DOHH2 (cell line): ENCODE measurements around the gene HLF.

Experiments used
- H3F3A ChIP-seq: fragments of 200-600 bp; sonication (generic), shearing (Covaris generic); 2 replicates; pipeline ENCODE4 v1.6.0; 2016; ENCODE audit warnings: antibody characterized with exemption, mild to moderate bottlenecking; ENCODE audit not compliant: control insufficient read depth, insufficient read depth
- H3K27ac ChIP-seq: fragments of 200-600 bp; sonication (generic); 2 replicates; pipeline ENCODE4 v1.5.1; 2014; ENCODE audit warnings: low read depth, mild to moderate bottlenecking, low read length, moderate library complexity
- H3K27me3 ChIP-seq: fragments of 200-600 bp; sonication (generic); 2 replicates; pipeline ENCODE4 v1.6.1; 2014; ENCODE audit warnings: mild to moderate bottlenecking, low read length, mixed read lengths; ENCODE audit not compliant: control insufficient read depth
- H3K36me3 ChIP-seq: fragments of 200-600 bp; sonication (generic); 2 replicates; pipeline ENCODE4 v1.6.1; 2014; ENCODE audit warnings: mild to moderate bottlenecking, low read length, moderate library complexity, mixed read lengths; ENCODE audit not compliant: control insufficient read depth
- H3K4me1 ChIP-seq: fragments of 200-600 bp; sonication (generic); 2 replicates; pipeline ENCODE4 v1.6.1; 2014; ENCODE audit warnings: mild to moderate bottlenecking, low read length, mixed read lengths; ENCODE audit not compliant: control insufficient read depth
- H3K4me2 ChIP-seq: fragments of 200-600 bp; sonication (generic); 2 replicates; pipeline ENCODE4 v1.6.0; 2014; ENCODE audit warnings: mild to moderate bottlenecking, low read length, moderate library complexity
- H3K4me3 ChIP-seq: fragments of 200-600 bp; sonication (generic); 2 replicates; pipeline ENCODE4 v1.5.1; 2014; ENCODE audit warnings: mild to moderate bottlenecking, low read length, mixed read lengths
- H3K79me2 ChIP-seq: fragments of 200-600 bp; sonication (generic); 2 replicates; pipeline ENCODE4 v1.6.1; 2014; ENCODE audit warnings: mild to moderate bottlenecking, low read length, mixed read lengths; ENCODE audit not compliant: control insufficient read depth
- H3K9me2 ChIP-seq: fragments of 200-600 bp; sonication (generic); replicated peaks from 2 replicates; pipeline ENCODE4 v1.6.1; 2014; ENCODE audit warnings: mild to moderate bottlenecking, low read length, mixed read lengths; ENCODE audit not compliant: control insufficient read depth
- H3K9me3 ChIP-seq: fragments of 200-600 bp; sonication (generic); 2 replicates; pipeline ENCODE4 v1.6.1; 2014; ENCODE audit warnings: antibody characterized with exemption, low read length, mixed read lengths; ENCODE audit not compliant: control insufficient read depth, insufficient read depth
- H4K20me1 ChIP-seq: fragments of 200-600 bp; sonication (generic); 2 replicates; pipeline ENCODE4 v1.6.0; 2014; ENCODE audit warnings: low read depth, mild to moderate bottlenecking, antibody characterized with exemption, low read length, moderate library complexity; ENCODE audit not compliant: control insufficient read depth, insufficient read depth
- CTCF ChIP-seq: fragments of 200-600 bp; sonication (generic); IDR thresholded peaks from one replicate; pipeline ENCODE4 v1.5.1; 2014; ENCODE audit warnings: antibody characterized with exemption, mild to moderate bottlenecking, low read depth, low read length; ENCODE audit not compliant: poor library complexity, severe bottlenecking
- EZH2phosphoT487 ChIP-seq: fragments of 200-600 bp; sonication (generic); IDR thresholded peaks from 2 replicates; pipeline ENCODE4 v1.6.1; 2017; ENCODE audit warnings: borderline replicate concordance, mild to moderate bottlenecking, antibody characterized with exemption, low read length, moderate library complexity, mixed read lengths

HLF gene

GRCh38 chr17:55366020-55366481 lies 101.3 kb downstream of the HLF start:
- TF ChIP-seq CTCF (no peak), EZH2phosphoT487 (no peak)
- H3K79me2 ChIP-seq, result no peaks in the 10 kb centered on the region
- no peak overlapping the region for H3K4me3 ChIP-seq
- no peaks in the 10 kb centered on the region for H3K4me1 ChIP-seq
- H3K27me3 ChIP-seq, result no peaks in the 10 kb centered on the region
- H3K36me3 ChIP-seq, result no peaks in the 10 kb centered on the region
- no peak overlapping the region for H3K4me2 ChIP-seq
- H4K20me1 ChIP-seq, result no peaks in the 10 kb centered on the region
- no peak overlapping the region for H3K27ac ChIP-seq
- no peaks in the 10 kb centered on the region for H3K9me2 ChIP-seq
- no peaks in the 10 kb centered on the region for H3F3A ChIP-seq
- peaks cover 3% of the 10 kb centered on the region; the same call in 1 of the 2 replicates for H3K9me3 ChIP-seq

- no peaks in the 10 kb centered on the region for H3K9me3 ChIP-seq
- TF ChIP-seq CTCF (no peak), EZH2phosphoT487 (no peak)
Measured at GRCh38 chr17:55368706-55369105, 103.9 kb downstream of the HLF start.

More at GRCh38 chr17:55368706-55369105, 103.9 kb downstream of the HLF start:
- Histone ChIP-seq H3K27ac (no peak overlapping the region), H4K20me1 (no peaks in the 10 kb centered on the region), H3K4me1 (no peaks in the 10 kb centered on the region), H3K79me2 (no peaks in the 10 kb centered on the region), H3K4me3 (no peak overlapping the region), H3K27me3 (no peaks in the 10 kb centered on the region), H3K36me3 (no peaks in the 10 kb centered on the region), H3K9me2 (no peaks in the 10 kb centered on the region), H3F3A (no peaks in the 10 kb centered on the region), H3K4me2 (no peak overlapping the region)
